SIG-M5 treated with dmso at 0.1 percent for 504 hours (cell line): ENCODE measurements around the gene EGF.
"Not testable (repeated sequence)": the region's sequence is repeated elsewhere in the genome, so short reads cannot be mapped to it uniquely, and the experiment has no call there.

Experiments used
- DNase-seq: peaks from one replicate; lab custom pipeline; 2025; ENCODE audit not compliant: unreplicated experiment; lab: John Stamatoyannopoulos, UW

EGF gene

DNA sequence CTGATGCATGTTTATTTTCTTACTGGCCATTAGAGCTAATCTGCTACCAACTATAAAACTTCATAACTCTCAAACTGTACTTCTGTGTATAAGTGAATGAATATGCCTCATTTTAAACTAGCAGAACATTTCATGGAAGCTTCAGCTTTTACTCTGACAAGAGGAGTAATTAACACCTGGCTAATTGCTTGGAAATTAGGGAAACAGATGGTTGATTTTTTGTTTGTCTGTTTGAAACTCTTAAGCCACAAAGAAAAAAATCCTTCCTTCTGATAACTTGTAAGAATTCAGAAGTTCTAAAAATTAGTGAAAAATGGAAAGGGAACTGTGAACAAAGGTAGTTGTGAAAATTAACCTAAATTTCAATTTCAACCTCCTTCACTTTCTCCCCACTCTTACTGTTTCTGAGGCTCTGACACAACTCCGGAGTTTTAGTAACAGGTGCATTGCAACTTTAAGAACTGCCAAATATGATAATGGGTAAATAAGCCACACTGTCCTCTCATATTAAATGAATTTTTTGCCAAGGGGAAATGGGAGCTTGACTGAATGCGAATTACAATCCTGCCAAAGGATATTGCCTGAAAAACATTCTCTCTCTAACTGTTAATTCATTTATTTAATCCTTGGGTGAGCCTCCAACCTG lies 1.0 kb downstream of the EGF start:
- DNase-seq = no peak

GRCh38 chr4:109914322-109914721 lies 1.6 kb downstream of the EGF start:
- DNase-seq = no peak

- no peak for DNase-seq
Measured at GRCh38 chr4:109915385-109916026, 2.8 kb downstream of the EGF start.

- no peak for DNase-seq
Measured at GRCh38 chr4:109916027-109916409, 3.3 kb downstream of the EGF start.

DNA sequence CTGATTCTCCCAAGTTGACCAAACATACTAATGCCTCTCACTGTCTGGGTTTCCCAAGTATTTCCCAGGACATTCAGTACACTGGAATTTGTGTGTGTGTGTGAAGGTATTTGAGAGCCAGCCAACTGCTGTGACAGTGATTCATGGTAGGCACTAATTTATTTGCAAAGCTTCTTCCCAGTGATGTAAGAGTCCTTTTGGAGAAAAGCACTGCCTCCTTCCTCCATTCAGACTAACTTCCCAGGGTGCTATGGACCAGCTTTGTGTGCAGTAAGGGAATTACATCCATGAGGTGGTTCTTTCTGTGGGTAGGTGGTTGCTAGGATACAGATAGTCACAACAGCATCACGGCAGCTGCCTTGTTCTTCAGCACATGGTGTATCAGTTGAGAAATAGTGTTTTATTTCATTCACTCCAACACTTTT lies 8.7 kb downstream of the EGF start:
- DNase-seq = peak; percentile 3

GRCh38 chr4:109925396-109925795 lies 12.7 kb downstream of the EGF start:
- DNase-seq = no peak

GRCh38 chr4:109928327-109929045 lies 15.8 kb downstream of the EGF start:
- DNase-seq = no peak

DNA sequence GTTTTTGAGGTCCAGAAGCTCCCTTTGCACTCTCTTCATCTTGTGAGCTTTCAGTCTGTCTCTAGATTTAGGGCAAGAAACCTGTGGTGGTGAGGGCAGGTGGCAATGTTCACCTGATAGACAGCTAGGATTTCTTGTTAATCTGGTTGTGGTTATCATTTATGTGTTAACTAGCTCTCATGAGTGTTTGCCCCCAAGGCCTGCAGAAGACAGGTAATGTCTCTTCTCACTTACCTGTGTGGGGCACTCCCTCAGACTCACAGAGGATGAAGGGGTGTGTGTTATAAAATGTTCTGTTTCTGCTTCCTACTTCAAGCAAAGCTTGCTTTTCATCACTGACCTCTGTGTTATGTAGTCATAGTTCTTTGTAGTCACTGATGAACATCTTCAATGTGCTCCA lies 17.8 kb downstream of the EGF start:
- DNase-seq = no peak

- DNase-seq = no peak
Measured at GRCh38 chr4:109930872-109931271, 18.2 kb downstream of the EGF start.

GRCh38 chr4:109931318-109931717 lies 18.6 kb downstream of the EGF start:
- no peak for DNase-seq

DNA sequence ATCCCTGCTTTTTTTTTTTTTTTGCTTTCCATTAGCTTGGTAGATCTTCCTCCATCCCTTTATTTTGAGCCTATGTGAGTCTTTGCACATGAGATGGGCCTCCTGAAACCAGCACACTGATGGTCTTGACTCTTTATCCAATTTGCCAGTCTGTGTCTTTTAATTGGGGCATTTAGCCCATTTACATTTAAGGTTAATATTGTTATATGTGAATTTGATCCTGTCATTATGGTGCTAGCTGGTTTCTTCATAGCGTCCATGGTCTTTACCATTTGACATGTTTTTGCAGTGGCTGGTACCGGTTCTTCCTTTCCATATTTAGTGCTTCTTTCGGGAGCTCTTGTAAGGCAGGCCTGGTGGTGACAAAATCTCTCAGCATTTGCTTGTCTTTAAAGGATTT lies 24.7 kb downstream of the EGF start:
- not testable (repeated sequence) for DNase-seq

GRCh38 chr4:109939190-109939589 lies 26.5 kb downstream of the EGF start:
- DNase-seq = no peak

DNA sequence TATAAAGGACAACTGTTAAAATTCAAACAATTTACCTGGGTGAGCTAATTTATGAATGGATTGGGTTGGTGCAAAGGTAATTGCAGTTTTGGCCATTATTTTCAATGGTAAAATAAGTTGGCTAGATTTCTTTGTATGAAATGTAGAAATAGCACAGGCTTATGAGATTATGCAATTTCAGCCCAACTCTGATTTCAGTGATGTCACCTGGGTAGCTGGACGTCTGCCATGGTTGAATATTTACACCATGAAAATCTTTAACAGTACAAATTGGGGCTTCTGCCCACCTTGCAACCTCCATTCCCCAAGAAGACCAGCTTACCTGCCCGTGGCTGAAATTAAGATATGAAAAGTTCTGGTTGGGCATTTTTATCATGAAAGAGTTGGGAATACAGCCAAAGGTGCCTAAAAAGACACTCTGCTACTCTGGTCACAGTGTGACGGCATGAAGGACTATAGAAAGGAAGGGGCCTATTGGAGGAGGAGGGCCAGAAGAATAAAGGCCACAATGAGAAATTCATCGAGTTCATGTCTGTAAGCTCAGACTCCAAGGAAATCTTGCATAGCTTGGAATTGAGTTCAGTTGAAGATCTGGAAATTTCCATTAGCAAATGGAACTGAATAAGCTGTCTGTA lies 29.7 kb downstream of the EGF start:
- DNase-seq = no peak

DNA sequence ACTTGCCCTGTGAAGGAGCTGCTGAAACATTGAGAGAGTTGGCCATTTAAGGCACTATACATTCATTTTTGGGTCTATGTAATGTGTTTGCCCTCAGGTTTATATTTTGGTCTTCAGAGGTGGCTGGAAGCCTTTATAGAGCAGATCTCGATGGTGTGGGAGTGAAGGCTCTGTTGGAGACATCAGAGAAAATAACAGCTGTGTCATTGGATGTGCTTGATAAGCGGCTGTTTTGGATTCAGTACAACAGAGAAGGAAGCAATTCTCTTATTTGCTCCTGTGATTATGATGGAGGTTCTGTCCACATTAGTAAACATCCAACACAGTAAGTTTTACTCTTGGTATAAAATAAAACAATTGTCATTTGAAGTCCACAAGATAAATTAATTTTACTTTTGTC lies 31.1 kb downstream of the EGF start:
- DNase-seq = no peak

- DNase-seq = no peak
Measured at GRCh38 chr4:109944591-109944990, 31.9 kb downstream of the EGF start.

DNA sequence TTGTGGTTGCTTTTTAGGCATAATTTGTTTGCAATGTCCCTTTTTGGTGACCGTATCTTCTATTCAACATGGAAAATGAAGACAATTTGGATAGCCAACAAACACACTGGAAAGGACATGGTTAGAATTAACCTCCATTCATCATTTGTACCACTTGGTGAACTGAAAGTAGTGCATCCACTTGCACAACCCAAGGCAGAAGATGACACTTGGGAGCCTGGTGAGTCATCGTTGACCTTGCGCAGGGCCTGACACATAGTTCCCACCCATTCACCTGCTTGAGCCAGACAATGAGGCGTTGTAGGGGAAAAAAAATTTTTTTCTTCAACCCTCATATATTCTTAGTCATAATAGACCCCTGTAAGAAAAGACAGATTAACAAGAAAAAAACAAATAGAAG lies 32.4 kb downstream of the EGF start:
- DNase-seq = peak; percentile 38

DNA sequence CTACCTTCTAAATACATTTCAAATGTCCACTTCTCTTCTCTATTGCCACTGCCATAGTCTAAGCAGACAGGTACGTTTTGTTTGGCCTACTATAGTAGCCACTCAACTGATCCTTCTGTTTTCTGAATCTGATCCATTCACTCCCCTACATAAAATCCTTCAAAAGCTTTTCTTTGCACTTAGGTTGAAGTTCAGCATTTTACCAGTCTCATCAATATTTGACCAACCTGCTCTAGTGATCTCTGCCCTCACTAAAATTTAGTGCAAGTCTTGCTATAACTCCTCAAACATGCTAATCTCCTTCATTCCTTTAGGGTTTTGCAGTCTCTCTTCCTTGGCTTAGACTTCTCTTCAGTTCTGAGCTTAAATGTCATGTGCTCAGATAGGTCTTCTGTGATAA lies 33.4 kb downstream of the EGF start:
- no peak for DNase-seq

DNA sequence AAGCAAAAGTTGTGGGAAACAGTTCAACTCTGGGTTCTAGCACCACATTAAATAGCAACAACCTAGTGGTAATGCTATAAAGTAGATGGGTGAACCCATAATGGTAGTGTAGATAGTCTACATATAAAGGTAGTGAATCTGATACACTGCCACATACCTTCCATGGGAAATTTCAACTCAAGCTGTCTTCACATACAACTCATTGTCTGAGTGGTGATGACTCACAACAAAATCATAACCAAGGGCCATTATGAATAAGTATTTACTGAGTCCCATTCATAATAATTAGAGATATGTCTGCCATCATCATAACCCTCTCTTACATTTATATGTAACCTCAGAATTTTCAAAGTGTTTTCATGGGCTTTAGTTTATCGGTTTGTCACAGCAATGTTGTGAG lies 34.8 kb downstream of the EGF start:
- no peak for DNase-seq

DNA sequence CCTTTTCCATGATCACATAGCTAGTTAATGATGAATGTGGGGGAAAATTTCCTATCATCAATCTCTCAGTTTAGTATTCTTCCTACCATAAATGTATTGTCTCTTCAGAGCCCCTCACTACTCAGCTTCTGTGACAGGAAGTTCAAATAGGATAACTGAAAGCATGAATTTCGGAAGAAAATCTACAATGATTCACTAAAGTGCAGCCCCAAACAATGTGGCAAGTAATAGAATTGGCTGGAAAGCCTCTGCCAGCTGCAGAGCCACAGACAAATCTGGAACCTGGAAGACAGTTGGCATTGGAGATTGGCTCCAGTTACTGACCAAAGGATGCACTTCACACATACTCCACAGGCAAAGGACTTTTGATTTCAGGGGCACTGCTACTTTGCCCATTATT lies 35.2 kb downstream of the EGF start:
- no peak for DNase-seq

DNA sequence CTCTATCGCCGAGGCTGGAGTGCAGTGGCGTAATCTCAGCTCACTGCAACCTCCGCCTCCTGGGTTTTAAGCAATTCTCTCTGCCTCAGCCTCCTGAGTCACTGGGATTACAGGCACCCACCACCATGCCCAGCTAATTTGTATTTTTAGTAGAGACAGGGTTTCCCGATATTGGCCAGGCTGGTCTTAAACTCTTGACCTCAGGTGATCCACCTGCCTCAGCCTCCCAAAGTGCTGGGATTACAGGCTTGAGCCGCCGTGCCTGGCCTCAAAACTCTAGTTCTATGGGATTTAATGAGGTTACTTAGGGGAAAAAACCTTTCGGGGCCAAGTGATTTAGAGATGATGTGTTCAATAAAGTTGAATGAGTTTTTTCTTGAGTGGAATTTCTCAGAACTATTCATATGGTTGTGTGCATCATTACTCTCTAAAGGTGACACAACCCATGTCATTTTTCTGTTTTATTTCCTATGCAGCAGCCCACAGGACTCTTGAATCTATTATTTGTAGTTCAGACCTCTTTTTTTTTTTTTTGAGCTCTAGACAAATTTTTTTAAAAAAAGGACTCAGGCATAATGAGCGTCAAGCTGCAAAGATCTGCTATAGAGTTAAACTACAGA lies 36.5 kb downstream of the EGF start:
- DNase-seq = not testable (repeated sequence)

GRCh38 chr4:109952612-109953011 lies 39.9 kb downstream of the EGF start:
- no peak for DNase-seq

- DNase-seq = no peak
Measured at GRCh38 chr4:109953556-109953955, 40.9 kb downstream of the EGF start.
